Keratinocyte (primary cell): ENCODE measurements around the gene SHE. TPM values are rescaled to one million over a fixed set of nuclear protein-coding genes. Genes with fewer than 3 reads are reported as not detected.

ENCODE experiments used
- DNase-seq: peaks from one replicate; pipeline ENCODE4 v3.0.0-alpha.2; 2011; ENCODE audit warnings: low read depth, missing footprints, low spot score
- FAIRE-seq: peaks from 2 replicates; lab custom pipeline; 2011; peaks lifted over from hg19 to GRCh38; lab: Jason Lieb, UNC
- H2AFZ ChIP-seq: 2 replicates; pipeline ENCODE4 v1.6.0; 2012; ENCODE audit warnings: low read length, control low read depth, inconsistent platforms; ENCODE audit not compliant: control insufficient read depth
- H3K27ac ChIP-seq: 2 replicates; pipeline ENCODE4 v1.5.1; 2011; ENCODE audit warnings: low read length; ENCODE audit not compliant: control insufficient read depth, insufficient read depth
- H3K27me3 ChIP-seq: 3 replicates; pipeline ENCODE4 v1.6.0; 2011; ENCODE audit warnings: low read length; ENCODE audit not compliant: control insufficient read depth, insufficient read depth; ENCODE audit errors: extremely low read depth
- H3K36me3 ChIP-seq, 2 experiments: 2 replicates in 1 of 2; 3 replicates in 1 of 2; pipeline ENCODE4 v1.5.1; 2011; ENCODE audit warnings: low read length in 2 of 2, mild to moderate bottlenecking in 1 of 2; ENCODE audit not compliant: control insufficient read depth in 2 of 2, insufficient read depth in 2 of 2; ENCODE audit errors: extremely low read depth in 1 of 2
- H3K4me1 ChIP-seq: 3 replicates; pipeline ENCODE4 v1.5.1; 2011; ENCODE audit warnings: low read length; ENCODE audit not compliant: control insufficient read depth, insufficient read depth; ENCODE audit errors: extremely low read depth
- H3K4me2 ChIP-seq: 3 replicates; pipeline ENCODE4 v1.6.0; 2011; ENCODE audit warnings: low read depth, low read length; ENCODE audit not compliant: control insufficient read depth, insufficient read depth; ENCODE audit errors: extremely low read depth
- H3K4me3 ChIP-seq, 3 experiments: fragments of 200-600 bp in 1 of 3; sonication (generic) in 1 of 3; 2 replicates in 2 of 3; 3 replicates in 1 of 3; pipeline ENCODE4 v1.5.1; 2011 to 2016; ENCODE audit warnings: low read length in 3 of 3, mild to moderate bottlenecking in 3 of 3, control low read depth in 2 of 3, inconsistent platforms in 1 of 3, low read depth in 1 of 3, mixed read lengths in 1 of 3, mixed run types in 1 of 3, moderate library complexity in 1 of 3; ENCODE audit not compliant: control insufficient read depth in 2 of 3, insufficient read depth in 2 of 3; ENCODE audit errors: extremely low read depth in 1 of 3
- H3K79me2 ChIP-seq: 2 replicates; pipeline ENCODE4 v1.6.0; 2012; ENCODE audit warnings: low read length; ENCODE audit not compliant: control insufficient read depth, insufficient read depth
- H3K9ac ChIP-seq: 3 replicates; pipeline ENCODE4 v1.6.0; 2011; ENCODE audit warnings: low read length; ENCODE audit not compliant: control insufficient read depth, insufficient read depth; ENCODE audit errors: extremely low read depth
- H3K9me1 ChIP-seq: 3 replicates; pipeline ENCODE4 v1.6.0; 2011; ENCODE audit warnings: low read length; ENCODE audit not compliant: control insufficient read depth, insufficient read depth; ENCODE audit errors: extremely low read depth
- H3K9me3 ChIP-seq: 2 replicates; pipeline ENCODE4 v1.5.1; 2012; ENCODE audit warnings: low read depth, low read length; ENCODE audit not compliant: control insufficient read depth
- H4K20me1 ChIP-seq: 3 replicates; pipeline ENCODE4 v1.6.0; 2011; ENCODE audit warnings: low read length; ENCODE audit not compliant: control insufficient read depth, insufficient read depth; ENCODE audit errors: extremely low read depth
- CTCF ChIP-seq, 3 experiments: IDR thresholded peaks in 1 of 3; conservative IDR thresholded peaks in 1 of 3; optimal IDR thresholded peaks in 1 of 3; 2 replicates in 2 of 3; 3 replicates in 1 of 3; pipeline versions ENCODE3 to v1.5.1; 2011; ENCODE audit warnings: low read length in 3 of 3, mild to moderate bottlenecking in 3 of 3, moderate library complexity in 2 of 3, control low read depth in 1 of 3, inconsistent platforms in 1 of 3; ENCODE audit not compliant: insufficient read depth in 2 of 3; ENCODE audit errors: extremely low read depth in 1 of 3
- EZH2 ChIP-seq: IDR thresholded peaks from one replicate; pipeline ENCODE4 v1.6.1; 2012; ENCODE audit warnings: inconsistent platforms, mild to moderate bottlenecking, low read length, moderate library complexity
- dilution Hi-C: fragments of 300-500 bp; cut with MboI; formaldehyde crosslinking; loops from one replicate; pipeline ENCODE4 v1.7.0; 2020; ENCODE audit warnings: low sequenced_read_pairs; ENCODE audit not compliant: extremely low pct_ligation_motif_present
- polyA plus RNA-seq, 5 experiments: library from polyadenylated mRNA; depleted of rRNA in 3 of 5; stranded (reverse) in 3 of 5; stranded (forward) in 1 of 5; unstranded in 1 of 5; fragments of >200 nt; gene quantifications; 1 replicate in 1 of 5; 2 replicates in 3 of 5; 3 replicates in 1 of 5; pipeline versions ENCODE4 v1.2.1 to v1.2.3, GENCODE V29; 2011 to 2012; ENCODE audit warnings: missing spikeins in 2 of 5, low read depth in 1 of 5, low replicate concordance in 1 of 5

SHE gene
- polyA plus RNA-seq, 1 donor (not counting 4 experiments of a cell fraction or from before 2014, with no cell fraction given), result 0.01 TPM

GRCh38 chr1:154517661-154518060 lies 15.4 kb upstream of the SHE start:
- no peak for FAIRE-seq
- no peak for DNase-seq
- H3K9ac ChIP-seq, result no peak overlapping the region

GRCh38 chr1:154514066-154514553 lies 11.9 kb upstream of the SHE start:
- Histone ChIP-seq H3K27ac (no peak overlapping the region), H3K4me1 (no peaks in the 10 kb centered on the region), H2AFZ (no peak overlapping the region), H3K4me3 (no peak overlapping the region), H3K4me2 (no peak overlapping the region), H3K36me3 (no peaks in the 10 kb centered on the region), H3K79me2 (no peaks in the 10 kb centered on the region), H3K9ac (no peak overlapping the region), H3K9me3 (no peaks in the 10 kb centered on the region), H3K9me1 (no peaks in the 10 kb centered on the region), H3K27me3 (peaks cover 12% of the 10 kb centered on the region), H4K20me1 (no peaks in the 10 kb centered on the region)
- no peak for TF ChIP-seq CTCF (optimal IDR thresholded peaks at IDR 0.05 in 1 of 3, IDR thresholded peaks at IDR 0.05 in 1 of 3, conservative IDR thresholded peaks at IDR 0.05 in 1 of 3; ENCODE audit: extremely low read depth in 1 of 3, insufficient read depth in 2 of 3, low read length in 3 of 3)
- no peak for TF ChIP-seq EZH2
- no peak for FAIRE-seq
- no peak for DNase-seq
- dilution Hi-C loops, result no loop called here

More at GRCh38 chr1:154517661-154518060, 15.4 kb upstream of the SHE start:
- H2AFZ ChIP-seq, result no peak overlapping the region
- H3K4me1 ChIP-seq, result peaks cover 12% of the 10 kb centered on the region
- no peaks in the 10 kb centered on the region for H3K36me3 ChIP-seq
- H3K27ac ChIP-seq, result no peak overlapping the region
- dilution Hi-C loops, result no loop called here
- H3K79me2 ChIP-seq, result no peaks in the 10 kb centered on the region
- H3K4me2 ChIP-seq, result no peak overlapping the region
- no peaks in the 10 kb centered on the region for H3K9me1 ChIP-seq
- TF ChIP-seq CTCF (optimal IDR thresholded peaks at IDR 0.05 in 1 of 3, IDR thresholded peaks at IDR 0.05 in 1 of 3, conservative IDR thresholded peaks at IDR 0.05 in 1 of 3; ENCODE audit: extremely low read depth in 1 of 3, insufficient read depth in 2 of 3, low read length in 3 of 3), result no peak
- TF ChIP-seq EZH2, result no peak
- no peak overlapping the region for H3K4me3 ChIP-seq
- H3K9me3 ChIP-seq, result no peaks in the 10 kb centered on the region
- peaks cover 4% of the 10 kb centered on the region for H3K27me3 ChIP-seq
- no peaks in the 10 kb centered on the region for H4K20me1 ChIP-seq
